Hematopoietic multipotent progenitor cell treated with erythropoietin and hydrocortisone succinate and interleukin-3 and kit ligand, for 17 days (in vitro differentiated cells): ENCODE data around the gene OGDHL.
"Not testable (repeated sequence)": the region's sequence is repeated elsewhere in the genome, so short reads cannot be mapped to it uniquely, and the experiment has no call there.

Experiments used
- DNase-seq: peaks from one replicate; pipeline ENCODE4 v3.0.0-alpha.2; 2015; ENCODE audit warnings: low spot score

OGDHL gene

DNA sequence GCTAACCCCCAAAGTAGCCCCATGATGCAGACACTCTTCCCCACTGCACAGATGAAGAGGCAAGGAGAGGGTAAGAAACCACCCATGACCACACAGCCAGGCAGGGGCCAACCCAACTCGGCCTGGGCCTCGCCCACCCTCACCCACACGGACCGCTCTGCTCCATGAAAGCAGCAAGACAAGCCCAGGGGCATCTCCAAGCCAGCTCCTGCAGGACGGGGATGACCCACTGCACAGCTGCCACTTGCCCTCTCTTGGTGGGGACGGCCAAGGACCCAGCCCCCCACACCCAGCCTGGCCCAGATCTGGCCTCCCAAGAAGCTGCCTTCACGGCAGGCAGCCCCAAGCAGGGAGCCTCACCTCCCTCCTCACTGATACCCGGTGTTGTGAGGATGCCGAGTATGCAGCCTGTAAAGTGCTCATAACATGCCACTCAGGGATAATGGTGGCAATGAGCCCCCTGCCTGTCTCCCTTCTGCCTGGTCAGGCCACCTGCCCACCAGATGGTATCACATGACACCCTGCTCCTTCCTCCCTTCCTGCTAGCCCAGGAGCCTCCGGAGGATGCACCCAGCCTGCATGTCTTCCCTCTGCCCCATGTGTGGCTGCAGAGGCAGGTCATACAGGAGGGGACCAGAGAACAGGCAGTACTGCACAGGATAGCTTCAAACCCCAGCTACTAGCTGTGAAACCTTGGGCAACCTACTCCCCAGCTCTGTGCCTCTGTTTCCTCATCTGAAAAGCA lies 23.3 kb downstream of the OGDHL start:
- DNase-seq: no peak

DNA sequence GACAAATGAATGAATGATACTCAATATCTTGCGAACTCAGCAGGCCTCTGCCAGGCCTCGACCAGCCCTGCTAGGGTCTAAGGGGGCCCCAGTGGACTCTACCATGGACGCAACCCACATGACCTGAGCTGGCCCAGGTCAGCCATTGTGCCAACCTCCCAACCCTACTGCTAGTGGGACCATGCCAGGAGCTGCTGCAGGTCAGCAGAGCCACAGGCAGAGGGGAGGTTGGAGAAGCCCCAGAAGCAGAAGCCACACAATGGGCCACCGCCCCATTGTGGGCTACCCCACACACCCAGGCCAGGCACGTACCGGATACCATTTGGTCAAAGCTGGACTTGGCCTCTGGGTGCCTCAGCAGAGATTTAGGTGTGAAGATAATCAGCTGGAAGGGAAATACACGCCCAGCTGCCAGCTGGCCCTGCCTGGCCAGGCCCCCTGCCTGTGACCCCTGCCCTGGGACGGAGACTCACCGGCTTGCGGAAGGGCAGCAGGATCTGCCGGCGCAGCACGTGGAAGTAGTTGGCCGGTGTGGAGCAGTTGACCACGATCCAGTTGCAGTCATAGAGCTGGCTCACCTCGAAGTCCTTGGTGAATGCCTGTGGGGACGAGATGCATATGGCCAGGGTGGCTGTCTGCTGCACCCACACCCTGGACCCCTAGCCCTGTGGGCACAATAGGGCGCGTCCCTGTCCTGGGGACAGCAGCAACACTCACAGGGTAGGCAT lies 24.5 kb downstream of the OGDHL start:
- DNase-seq: no peak

DNA sequence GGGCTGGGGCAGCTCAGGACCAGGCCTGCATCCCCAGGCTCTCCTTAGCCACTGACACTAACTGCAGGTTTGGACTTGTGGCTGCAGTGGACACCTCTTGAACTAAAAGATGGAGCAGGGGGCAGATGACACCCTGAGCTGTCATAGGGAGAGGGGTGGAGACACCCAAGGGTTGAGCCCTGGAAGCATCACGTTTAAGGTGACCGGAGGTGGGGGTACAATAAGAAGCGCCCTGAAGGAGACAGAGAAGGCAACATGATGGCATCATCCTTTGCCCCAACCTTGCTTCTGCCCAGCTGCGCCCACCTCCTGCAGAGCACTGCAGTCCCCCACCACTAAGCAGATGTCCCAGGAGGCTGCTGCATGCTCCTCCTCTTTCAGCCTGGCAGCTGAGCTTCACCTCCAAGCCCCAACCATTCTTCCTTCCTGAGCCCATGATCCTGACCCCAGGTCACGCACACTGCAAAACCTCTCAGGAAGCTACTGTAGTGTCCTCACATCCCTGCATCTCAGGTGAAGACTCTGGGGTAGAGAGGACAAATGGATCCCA lies 25.5 kb downstream of the OGDHL start:
- no peak for DNase-seq

DNA sequence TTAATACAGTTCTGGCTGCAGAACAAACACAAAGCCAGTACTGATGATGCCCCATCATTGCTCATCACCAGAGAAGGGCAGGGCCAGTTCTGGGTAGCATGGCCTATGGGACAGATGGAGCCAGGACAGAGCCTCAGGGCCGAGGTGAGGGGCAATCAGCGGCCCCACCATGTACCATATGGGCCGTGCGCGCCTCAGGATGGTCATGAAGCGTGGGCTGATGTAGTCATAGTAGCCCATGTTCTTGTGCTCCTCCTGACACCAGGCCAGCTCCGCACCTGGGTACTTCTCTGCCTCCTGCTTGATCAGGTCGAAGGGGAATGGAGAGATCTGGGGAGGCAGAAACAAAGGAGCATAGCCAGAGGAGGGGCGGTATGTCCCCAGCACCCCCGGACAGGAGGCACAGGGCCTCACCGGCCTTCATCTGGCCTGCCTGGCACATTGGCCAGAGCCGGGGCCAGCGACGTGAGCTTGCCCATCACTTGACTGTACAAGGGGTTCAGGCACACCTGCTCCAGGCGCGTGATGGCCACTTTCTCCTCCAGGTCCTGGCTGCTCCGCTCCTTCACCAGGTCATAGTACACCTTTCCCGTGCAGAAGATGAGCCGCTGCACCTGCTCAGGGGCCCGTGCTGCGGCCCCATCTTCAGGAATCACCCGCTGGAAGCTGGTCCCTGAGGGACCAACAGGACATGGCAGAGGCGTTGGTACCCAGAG lies 26.1 kb downstream of the OGDHL start:
- DNase-seq: no peak

DNA sequence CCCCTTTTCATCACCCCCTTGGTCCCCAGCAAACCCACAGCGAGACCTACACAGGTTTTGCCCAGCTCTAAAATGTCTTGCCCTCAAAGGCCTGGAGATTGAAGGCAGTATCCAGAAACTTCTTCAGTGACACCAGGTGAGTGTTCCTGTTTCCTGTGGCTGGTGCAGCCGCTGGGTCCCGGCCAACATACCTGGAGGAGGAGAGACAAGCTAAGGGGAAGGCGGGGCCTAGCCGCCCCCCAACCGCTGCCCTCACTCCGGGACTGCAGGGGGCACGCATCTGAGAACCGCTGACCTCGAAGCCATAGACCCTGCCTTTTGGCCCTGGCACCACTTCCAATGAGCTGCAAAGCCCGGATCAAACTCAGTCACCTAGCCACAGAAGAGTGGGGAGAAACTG lies 27.0 kb downstream of the OGDHL start:
- DNase-seq: no peak

DNA sequence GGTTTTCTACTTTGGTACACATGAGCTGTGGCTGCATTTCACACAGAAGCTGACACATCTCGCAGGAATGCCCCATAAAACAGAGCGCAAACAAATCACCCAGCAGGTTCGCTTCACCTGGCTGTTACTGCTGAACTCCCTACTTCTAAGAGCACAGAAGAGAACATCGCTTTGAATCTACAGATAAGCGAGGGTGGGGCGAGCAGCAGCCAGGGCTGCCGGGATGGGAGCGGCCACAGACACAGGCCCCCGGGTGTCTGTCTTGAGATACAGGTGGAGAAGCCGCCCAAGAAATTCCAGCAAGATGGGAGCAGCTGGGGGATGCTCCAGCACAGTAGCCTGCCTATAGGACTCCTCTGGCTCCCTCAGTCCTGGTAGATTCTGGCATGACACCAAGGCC lies 27.4 kb downstream of the OGDHL start:
- DNase-seq: no peak

DNA sequence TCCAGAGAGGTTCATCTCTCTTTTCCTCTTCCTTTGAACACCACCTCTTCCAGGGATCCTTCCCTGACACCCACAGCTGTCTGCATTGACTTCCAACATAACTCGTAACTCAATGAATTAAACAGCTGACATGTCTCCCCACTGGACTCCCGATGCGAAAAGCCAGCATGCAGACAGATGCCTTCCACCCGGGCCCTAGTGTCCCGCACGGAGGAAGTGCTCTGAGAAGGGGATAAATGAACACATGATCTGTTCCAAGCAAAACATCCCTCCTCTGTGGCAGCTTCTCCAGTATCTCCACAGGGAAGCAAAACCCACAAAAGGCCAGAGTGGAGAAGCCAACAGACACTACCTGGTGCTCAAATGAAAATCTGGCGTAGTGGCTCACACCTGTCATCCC lies 28.3 kb downstream of the OGDHL start:
- no peak for DNase-seq

DNA sequence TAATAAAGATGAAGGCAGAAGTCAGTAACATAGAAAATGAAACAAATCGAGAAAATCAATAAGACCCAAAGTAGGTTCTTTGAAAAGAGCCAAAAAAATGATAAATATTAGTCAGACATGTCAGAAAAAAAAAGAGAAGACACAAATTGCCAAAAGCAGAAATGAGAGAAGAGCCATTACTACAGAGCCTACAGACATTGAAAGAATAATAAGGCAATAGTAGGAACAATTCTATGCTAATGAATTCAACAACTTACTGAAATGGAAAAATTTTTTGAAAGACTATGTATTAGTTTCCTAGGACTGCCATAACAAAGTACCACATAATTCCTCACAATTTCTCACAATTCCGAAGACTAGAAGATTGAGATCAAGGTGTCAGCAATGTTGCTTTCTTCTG lies 35.5 kb downstream of the OGDHL start:
- DNase-seq: no peak

DNA sequence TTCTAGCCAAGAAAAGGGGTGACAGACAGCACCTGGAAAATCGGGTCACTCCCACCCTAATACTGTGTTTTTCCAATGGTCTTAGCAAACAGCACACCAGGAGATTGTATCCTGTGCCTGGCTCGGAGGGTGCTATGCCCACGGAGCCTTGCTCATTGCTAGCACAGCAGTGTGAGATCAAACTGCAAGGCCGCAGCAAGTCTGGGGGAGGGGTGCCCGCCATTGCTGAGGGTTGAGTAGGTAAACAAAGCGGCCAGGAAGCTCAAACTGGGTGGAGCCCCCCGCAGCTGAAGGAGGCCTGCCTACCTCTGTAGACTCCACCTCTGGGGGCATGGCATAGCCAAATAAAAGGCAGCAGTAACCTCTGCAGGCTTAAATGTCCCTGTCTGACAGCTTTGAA lies 47.0 kb downstream of the OGDHL start:
- DNase-seq: not testable (repeated sequence)

DNA sequence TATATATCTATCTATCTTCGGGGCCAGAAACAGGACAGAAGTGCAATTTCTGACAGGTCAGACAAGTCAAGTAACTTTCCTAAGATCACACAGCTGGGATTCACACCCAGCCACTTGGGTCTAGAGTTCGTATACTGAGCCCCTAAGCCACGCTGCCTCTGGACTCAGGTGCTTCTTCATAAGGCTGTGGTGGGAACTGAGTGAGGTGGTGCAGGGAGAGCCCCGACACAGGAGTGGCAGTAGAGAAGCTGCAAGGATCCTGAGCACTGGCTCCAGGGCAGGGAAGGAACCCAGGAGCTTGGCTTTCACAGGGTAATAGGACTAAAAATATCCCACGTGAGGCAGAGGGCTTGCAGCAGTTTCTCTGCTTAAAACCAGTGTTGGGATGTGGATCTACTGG lies 48.9 kb downstream of the OGDHL start:
- DNase-seq: no peak

DNA sequence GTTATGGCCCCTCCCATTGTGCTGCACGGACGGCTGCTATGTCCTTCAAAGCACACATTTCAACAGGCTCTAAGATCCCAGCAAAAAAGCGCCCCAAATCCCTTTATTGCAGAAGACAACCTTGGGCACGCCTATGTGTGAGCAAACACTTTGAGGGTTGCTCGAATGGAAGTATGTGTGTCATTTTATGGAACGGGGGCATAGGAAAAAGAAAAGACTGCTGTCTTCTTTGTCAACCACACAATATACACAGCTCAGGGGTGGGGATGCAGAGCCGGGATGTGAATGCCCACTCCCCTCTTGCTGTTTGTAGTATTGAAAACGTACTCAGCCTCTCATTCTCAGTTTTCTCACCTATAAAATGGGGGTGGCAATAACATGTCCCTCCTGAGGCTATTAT lies 50.6 kb downstream of the OGDHL start:
- DNase-seq: no peak

DNA sequence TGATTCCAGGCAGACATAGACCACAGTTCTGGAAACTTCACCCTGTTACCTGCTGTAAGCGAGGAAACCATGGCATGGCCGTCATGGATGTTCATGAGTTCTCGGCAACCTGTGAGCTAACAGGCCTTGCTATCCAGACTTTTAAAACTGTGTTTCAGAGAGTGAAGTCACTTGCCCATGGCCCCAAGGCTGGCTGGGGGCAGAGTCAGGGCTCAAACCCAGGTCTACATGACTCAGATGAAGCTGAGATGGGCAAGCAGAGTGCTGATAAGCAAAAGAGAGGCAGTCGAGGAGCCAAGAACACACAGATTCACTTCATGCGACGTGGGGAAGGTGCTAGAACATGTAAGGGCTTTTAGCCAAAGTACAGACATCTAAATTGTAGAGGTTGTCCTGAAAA lies 51.2 kb downstream of the OGDHL start:
- no peak for DNase-seq

DNA sequence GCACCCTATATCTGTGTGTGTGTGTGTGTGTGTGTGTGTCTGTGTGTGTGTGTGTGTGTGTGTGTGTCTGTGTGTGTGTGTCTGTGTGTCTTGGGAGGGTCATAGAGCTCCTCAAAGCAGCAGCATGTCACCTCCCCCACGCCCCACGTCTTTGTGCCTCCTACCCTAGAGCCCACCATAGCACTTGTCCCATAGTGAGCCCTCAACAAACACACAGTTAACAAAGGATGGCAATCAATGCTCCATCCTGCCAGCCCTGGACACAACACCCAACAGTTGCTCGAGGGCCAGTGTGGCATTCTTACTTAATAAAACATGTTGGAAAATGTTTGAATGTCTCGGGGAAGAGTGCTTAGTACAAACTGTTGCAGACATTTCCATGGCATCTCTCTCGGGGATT lies 52.2 kb downstream of the OGDHL start:
- DNase-seq: no peak

DNA sequence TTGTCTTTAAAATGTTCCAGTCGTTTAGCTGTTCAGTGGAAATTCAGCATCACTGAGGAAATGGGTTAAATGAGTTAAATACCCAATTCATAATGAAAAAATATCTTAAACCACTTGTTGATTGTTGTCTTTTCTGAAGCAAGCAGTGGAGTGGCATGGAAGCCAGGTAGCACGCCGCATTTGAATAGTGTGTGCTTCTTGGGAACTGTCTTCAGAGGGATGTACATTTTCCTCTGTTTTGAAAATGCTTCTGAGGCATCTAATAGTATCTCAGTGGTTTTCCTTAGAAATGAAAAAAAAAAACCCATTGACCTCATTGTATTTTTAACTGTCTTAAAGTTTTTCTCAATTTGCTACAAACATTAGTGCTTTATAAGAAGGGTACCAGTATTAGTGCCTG lies 54.5 kb downstream of the OGDHL start:
- DNase-seq: no peak

DNA sequence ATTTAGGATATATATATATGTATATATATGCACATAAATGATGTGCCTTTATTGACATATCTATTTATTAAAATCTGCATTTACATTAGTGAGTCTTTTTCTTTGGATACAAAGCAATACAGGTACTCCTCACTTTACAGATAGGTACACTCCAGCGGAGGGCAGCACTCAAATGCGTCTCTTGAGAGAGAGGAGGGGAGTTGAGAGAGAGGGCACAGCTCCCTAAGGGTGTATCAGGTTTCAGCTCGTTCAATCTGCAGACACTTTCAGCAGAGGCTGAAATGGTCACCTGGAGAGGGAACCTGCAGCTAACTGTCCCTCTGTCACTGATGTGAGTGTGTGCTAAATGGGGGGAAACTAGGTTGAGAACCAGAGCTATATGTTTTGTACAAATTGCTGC lies 61.1 kb downstream of the OGDHL start:
- DNase-seq: no peak

DNA sequence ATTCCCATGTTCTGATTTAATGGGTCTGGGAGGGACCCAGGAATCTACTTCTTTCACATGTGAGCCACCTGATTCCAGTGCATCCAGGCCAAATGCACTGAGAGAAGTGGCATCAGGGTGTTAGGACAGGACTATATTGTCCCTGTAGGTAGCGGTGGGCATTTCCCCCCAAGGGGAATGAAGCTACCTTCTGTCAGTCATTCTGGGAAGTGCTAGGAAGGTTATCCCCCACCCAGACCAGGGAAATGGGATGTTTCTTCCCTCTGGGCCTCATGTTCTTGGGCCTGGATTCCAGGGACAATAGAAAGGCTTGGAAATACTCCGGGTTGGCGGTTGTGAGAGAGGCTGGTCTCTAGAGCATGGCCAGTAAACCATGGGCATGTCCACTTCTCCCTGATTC lies 61.9 kb downstream of the OGDHL start:
- no peak for DNase-seq

DNA sequence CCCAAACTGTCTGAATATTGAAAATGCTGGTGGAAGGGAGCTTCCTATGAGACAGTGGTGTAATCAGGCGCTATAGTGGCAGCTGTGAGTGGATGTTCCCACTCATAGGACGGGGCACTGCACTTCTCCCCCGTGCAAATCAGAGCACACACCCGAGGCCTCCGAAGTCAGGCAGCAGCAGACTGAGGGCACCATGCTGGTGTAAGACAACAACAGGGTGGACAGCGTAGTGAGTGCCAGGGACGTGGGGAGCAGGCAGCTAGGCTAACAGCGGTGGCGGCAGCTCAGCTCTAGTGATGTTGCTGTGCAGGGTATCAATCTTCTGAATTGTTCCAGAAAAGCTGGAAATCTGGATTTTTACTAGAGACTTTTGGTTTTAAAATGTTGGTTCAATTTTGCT lies 63.4 kb downstream of the OGDHL start:
- no peak for DNase-seq

DNA sequence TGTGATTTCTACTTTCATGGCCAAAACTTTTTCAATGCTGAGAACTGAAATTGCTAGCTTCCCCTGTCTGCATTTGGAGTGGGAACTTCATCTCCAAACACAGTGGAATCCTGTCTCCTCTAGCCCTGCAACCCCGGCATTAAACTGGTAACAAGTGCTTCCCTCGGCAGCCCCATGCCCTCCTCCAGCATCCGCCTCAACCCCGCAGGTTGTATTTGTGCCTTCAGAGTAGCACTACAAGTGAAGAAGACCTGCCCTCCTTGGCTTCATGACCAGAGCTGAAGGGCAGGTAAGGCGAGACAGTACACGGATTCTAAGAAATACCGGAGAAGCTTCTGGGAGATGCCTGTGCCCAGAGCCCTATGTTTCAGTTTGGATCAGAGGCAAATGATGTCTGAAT lies 65.8 kb downstream of the OGDHL start:
- DNase-seq: no peak

DNA sequence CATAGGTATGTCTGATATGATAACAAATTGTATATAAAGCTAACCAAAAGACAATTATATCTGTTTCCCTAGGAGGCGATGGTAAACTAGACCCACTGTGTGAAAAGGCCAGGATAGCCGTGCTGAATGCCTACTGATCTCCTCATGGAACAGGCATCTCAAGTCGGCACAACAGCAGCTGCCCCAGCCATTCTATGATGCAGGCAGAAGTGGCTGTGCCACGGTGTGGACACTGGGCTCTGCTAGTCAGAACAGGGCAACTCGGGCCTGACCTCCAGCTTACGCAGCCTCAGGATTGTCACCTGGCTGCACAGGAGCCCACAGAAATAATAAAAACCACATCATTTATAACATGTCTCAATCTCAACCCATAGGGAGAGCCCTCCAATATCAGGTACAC lies 67.7 kb downstream of the OGDHL start:
- DNase-seq: no peak

DNA sequence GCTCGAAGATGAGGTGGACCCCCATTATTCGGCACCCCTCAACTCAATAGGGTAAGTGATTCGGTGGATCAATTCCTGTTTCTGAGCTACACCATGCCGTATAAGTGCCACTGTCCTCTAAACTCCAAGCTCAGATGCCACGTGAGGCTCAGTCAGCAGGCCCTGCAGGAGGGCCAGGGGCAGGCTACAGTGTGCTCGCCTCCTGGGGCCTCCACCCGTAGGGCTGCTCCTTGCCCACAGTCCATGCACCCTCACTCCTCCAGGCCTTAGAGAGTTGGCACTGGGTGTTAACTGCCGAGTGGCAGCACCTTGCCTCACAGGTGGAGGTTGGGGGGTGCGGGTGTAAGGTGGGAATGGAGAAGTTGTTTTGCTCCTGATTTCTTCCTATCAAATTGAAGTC lies 70.5 kb downstream of the OGDHL start:
- no peak for DNase-seq

DNA sequence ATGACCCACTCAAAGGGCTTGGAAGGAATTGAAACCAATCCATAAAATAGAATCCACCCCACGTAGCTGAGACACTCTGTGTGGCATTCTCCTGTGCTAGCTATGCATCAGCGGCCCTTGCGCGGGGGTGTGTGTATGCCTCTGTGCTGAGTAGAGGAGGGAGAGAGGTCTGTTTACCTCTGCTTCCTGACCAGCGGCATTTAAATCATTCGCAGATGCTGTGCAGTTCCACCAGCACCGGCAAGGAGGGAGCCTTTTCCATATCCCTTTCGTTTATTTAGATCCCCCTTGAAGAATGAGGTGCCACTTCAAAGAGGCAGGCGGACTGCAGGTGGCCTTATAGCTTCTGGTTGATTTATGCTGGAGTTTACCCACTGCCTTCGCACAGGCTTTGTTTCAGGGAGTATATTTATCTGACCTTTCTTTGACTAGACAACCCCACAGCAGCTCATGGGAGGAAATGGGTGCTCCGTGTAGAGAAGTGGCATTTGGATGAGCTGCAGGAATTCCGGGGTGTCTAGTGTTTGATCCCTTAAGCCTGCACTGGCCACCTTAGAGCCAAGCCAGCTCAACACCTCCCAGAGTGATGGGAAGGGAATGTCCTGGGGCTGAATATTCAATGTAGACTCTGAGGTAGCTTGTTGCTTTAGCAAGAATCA lies 71.3 kb downstream of the OGDHL start:
- no peak for DNase-seq

DNA sequence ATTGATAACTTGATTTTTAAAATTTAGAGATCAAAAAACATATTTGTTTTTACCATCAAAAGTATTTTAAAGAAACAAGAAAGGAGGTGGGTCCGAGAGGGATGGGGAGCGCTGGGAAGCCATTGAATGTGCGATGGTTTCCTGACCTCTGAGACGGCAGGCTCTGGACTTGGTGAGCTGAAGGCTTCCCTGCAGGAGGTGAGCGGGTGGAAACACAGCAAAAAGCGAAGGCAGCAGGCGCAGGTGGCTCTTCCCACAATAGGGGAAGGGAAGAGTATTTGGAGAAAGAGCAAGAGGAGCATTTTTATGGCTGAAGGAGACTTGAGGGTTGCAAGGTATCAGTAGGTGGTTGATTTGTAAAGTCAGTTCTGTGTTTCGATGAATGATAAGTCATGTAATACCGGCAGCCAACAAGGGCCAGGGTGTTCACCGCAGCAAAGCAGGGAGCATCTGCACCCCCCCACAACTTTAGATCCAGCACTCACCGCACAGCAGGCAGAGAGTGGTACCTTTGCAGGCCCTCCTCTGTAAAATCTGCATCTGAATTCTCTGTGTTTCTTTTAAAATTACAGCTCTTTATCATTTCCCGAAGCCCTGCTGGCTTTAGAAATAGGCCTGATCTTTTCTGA lies 72.1 kb downstream of the OGDHL start:
- DNase-seq: no peak
